ENCODE measurements around the gene NPIPB5.
"Not testable (repeated sequence)": the region's sequence is repeated elsewhere in the genome, so short reads cannot be mapped to it uniquely, and the experiment has no call there.

NPIPB5 gene

GRCh38 chr16:22510591-22510990, at the start of gene NPIPB5:
NPIPB5 (plus strand) TSS chr16:22510891; CDS start chr16:22513802, 2,911 bp downstream.
- H3K4me3 ChIP-seq; intact Hi-C loops (cut with DNase I; ENCODE audit: low total_unique reads); DNase-seq; H3K36me3 ChIP-seq; H3K9me3 ChIP-seq; H3K27ac ChIP-seq; H3K27me3 ChIP-seq; H3K4me1 ChIP-seq: not testable (repeated sequence)

GRCh38 chr16:22468846-22469245, 41.8 kb upstream of the NPIPB5 start:
- H3K4me1 ChIP-seq; H3K4me3 ChIP-seq; DNase-seq; H3K27me3 ChIP-seq; intact Hi-C loops (cut with DNase I; ENCODE audit: low total_unique reads); H3K27ac ChIP-seq; H3K36me3 ChIP-seq; H3K9me3 ChIP-seq: not testable (repeated sequence)

GRCh38 chr16:22537996-22538395, 27.3 kb downstream of the NPIPB5 start:
- peak in 1 of 2 donors; percentile 64 for DNase-seq
- H3K27ac ChIP-seq; H3K27me3 ChIP-seq; intact Hi-C loops (cut with DNase I; ENCODE audit: low total_unique reads); H3K4me3 ChIP-seq; H3K36me3 ChIP-seq; H3K9me3 ChIP-seq; H3K4me1 ChIP-seq: not testable (repeated sequence)

GRCh38 chr16:22544809-22545208, 34.1 kb downstream of the NPIPB5 start:
- H3K9me3 ChIP-seq; DNase-seq; H3K27ac ChIP-seq; H3K36me3 ChIP-seq; H3K27me3 ChIP-seq; intact Hi-C loops (cut with DNase I; ENCODE audit: low total_unique reads); H3K4me1 ChIP-seq; H3K4me3 ChIP-seq: not testable (repeated sequence)

GRCh38 chr16:22546630-22547029, 35.9 kb downstream of the NPIPB5 start:
- H3K4me1 ChIP-seq; DNase-seq; intact Hi-C loops (cut with DNase I; ENCODE audit: low total_unique reads); H3K27me3 ChIP-seq; H3K36me3 ChIP-seq; H3K27ac ChIP-seq; H3K4me3 ChIP-seq; H3K9me3 ChIP-seq: not testable (repeated sequence)

- DNase-seq; H3K27ac ChIP-seq; intact Hi-C loops (cut with DNase I; ENCODE audit: low total_unique reads); H3K27me3 ChIP-seq; H3K4me3 ChIP-seq; H3K4me1 ChIP-seq; H3K36me3 ChIP-seq; H3K9me3 ChIP-seq: not testable (repeated sequence)
These were observed 36.6 kb downstream of the NPIPB5 start for GRCh38 chr16:22547170-22547765.

GRCh38 chr16:22549853-22550252, 39.2 kb downstream of the NPIPB5 start:
- not testable (repeated sequence) for H3K27ac ChIP-seq, DNase-seq

GRCh38 chr16:22551143-22551542, 40.5 kb downstream of the NPIPB5 start:
- H3K4me1 ChIP-seq; H3K27ac ChIP-seq; intact Hi-C loops (cut with DNase I; ENCODE audit: low total_unique reads); H3K4me3 ChIP-seq; H3K27me3 ChIP-seq; H3K9me3 ChIP-seq; H3K36me3 ChIP-seq; DNase-seq: not testable (repeated sequence)

More at GRCh38 chr16:22549853-22550252, 39.2 kb downstream of the NPIPB5 start:
- H3K9me3 ChIP-seq; H3K27me3 ChIP-seq; H3K4me1 ChIP-seq; H3K36me3 ChIP-seq; H3K4me3 ChIP-seq; intact Hi-C loops (cut with DNase I; ENCODE audit: low total_unique reads): not testable (repeated sequence)

- H3K27me3 ChIP-seq; H3K27ac ChIP-seq; H3K4me3 ChIP-seq; intact Hi-C loops (cut with DNase I; ENCODE audit: low total_unique reads); H3K9me3 ChIP-seq; H3K36me3 ChIP-seq; H3K4me1 ChIP-seq: not testable (repeated sequence)
- DNase-seq, result peak in 1 of 2 donors; percentile 53
These were observed 41.0 kb downstream of the NPIPB5 start for GRCh38 chr16:22551651-22552050.

GRCh38 chr16:22556759-22557158, 46.1 kb downstream of the NPIPB5 start:
- H3K27ac ChIP-seq; H3K27me3 ChIP-seq; DNase-seq; H3K9me3 ChIP-seq; H3K4me3 ChIP-seq; intact Hi-C loops (cut with DNase I; ENCODE audit: low total_unique reads); H3K36me3 ChIP-seq; H3K4me1 ChIP-seq: not testable (repeated sequence)

Data from tibial artery (tissue), 4 donors.